Stimulated activated CD4-positive, alpha-beta T cell treated with anti-CD3 and anti-CD28 coated beads, Interleukin-4, amount 100 ng/mL, for 1 hour (primary cell): Measurements from ENCODE around the gene UPK1A.
"Not testable (repeated sequence)": the region's sequence is repeated elsewhere in the genome, so short reads cannot be mapped to it uniquely, and the experiment has no call there.

Source experiments
- DNase-seq: peaks from one replicate; pipeline ENCODE4 v3.0.0-alpha.2; 2020

UPK1A gene

DNA sequence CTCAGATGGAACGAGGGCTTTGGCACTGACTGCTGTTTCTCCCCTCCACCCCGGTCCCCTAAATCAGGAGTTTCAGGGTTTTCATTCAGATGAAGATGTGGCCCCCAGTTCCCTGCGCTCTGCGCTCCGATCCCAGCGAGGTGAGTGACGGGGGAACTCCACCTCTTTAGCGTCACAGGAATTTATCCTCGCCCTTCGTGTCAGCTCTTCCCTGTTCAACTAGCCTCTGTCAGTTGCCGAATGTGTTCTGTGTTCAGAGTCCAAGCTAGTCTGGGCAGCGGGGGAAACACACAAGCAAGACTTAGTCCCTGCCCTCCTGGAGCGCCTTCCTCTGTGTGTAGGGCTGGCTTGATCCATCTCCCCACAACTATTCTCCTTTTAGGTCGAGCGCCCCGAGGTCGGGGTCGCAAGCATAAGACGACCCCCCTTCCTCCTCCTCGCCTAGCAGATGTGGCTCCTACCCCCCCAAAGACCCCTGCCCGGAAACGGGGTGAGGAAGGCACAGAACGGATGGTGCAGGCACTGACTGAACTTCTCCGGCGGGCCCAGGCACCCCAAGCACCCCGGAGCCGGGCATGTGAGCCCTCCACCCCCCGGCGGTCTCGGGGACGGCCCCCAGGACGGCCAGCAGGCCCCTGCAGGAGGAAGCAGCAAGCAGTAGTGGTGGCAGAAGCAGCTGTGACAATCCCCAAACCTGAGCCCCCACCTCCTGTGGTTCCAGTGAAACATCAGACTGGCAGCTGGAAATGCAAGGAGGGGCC is 53.3 kb downstream of the UPK1A start:
- DNase-seq: no peak

DNA sequence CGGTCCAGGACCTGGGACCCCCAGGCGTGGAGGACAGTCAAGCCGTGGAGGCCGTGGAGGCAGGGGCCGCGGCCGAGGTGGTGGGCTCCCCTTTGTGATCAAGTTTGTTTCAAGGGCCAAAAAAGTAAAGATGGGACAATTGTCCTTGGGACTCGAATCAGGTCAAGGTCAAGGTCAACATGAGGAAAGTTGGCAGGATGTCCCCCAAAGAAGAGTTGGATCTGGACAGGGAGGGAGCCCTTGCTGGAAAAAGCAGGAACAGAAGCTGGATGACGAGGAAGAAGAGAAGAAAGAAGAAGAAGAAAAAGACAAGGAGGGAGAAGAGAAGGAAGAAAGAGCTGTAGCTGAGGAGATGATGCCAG is 53.8 kb downstream of the UPK1A start:
- DNase-seq: no peak

DNA sequence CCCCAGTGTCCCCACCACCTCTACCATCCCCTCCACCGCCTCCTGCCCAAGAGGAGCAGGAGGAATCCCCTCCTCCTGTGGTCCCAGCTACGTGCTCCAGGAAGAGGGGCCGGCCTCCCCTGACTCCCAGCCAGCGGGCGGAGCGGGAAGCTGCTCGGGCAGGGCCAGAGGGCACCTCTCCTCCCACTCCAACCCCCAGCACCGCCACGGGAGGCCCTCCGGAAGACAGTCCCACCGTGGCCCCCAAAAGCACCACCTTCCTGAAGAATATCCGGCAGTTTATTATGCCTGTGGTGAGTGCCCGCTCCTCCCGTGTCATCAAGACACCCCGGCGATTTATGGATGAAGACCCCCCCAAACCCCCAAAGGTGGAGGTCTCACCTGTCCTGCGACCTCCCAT is 54.3 kb downstream of the UPK1A start:
- no peak for DNase-seq

DNA sequence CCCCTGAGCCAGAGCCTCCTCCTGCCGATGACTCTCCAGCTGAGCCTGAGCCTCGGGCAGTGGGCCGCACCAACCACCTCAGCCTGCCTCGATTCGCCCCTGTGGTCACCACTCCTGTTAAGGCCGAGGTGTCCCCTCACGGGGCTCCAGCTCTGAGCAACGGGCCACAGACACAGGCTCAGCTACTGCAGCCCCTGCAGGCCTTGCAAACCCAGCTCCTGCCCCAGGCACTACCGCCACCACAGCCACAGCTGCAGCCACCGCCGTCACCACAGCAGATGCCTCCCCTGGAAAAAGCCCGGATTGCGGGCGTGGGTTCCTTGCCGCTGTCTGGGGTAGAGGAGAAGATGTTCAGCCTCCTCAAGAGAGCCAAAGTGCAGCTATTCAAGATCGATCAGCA is 55.1 kb downstream of the UPK1A start:
- DNase-seq: no peak

DNA sequence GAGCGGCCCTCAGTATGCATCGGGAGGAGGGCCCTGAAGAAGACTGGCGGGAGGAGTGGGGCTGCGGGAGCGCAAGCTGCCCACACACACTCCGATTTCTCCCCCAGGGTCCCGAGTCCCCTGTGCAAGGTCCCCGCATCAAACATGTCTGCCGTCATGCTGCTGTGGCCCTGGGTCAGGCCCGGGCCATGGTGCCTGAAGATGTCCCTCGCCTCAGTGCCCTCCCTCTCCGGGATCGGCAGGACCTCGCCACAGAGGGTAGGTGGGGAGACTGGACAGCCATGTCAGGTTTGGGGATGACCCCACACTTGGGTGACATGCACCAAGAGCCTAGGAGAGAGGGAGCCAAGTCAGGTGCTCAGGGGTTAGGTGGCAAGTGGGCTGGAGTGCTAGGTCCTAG is 56.1 kb downstream of the UPK1A start:
- DNase-seq: no peak

DNA sequence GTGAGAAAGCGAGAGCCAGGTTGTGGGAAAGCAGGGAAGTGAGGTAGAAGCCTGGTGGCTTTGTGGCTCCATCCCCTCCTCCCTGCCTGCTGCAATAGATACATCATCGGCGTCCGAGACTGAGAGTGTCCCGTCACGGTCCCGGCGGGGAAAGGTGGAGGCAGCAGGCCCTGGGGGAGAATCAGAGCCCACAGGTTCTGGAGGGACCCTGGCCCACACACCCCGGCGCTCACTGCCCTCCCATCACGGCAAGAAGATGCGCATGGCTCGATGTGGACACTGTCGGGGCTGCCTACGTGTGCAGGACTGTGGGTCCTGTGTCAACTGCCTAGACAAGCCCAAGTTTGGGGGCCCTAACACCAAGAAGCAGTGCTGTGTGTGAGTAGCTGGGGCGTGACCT is 56.6 kb downstream of the UPK1A start:
- DNase-seq: no peak

DNA sequence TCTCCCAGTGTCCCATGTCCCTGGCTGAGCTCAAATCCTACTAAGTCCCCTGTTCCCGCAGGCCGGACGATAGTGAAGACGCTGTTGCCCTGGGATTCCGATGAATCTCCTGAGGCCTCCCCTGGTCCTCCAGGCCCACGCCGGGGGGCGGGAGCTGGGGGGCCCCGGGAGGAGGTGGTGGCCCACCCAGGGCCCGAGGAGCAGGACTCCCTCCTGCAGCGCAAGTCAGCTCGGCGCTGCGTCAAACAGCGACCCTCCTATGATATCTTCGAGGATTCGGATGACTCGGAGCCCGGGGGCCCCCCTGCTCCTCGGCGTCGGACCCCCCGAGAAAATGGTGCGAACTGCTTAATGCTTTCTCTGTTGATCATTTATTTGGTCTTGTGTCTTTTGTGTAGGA is 57.4 kb downstream of the UPK1A start:
- DNase-seq: no peak

DNA sequence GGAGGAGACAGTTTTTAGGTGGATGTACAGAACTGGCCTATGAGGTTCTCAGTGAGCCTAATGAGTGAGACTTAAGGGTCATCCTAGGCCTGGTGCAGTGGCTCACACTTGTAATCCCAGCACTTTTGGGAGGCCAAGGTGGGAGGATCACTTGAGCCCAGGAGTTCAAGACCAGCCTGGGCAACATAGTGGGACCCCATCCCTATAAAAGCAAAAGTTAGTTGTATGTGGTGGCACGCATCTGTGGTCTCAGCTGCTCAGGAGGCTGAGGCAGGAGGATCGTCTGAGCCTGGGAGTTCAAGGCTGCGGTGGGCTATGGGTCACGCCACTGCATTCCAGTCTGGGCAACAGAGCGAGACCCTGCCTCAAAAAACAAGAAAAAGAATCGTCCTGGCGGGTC is 57.8 kb downstream of the UPK1A start:
- DNase-seq: not testable (repeated sequence)

DNA sequence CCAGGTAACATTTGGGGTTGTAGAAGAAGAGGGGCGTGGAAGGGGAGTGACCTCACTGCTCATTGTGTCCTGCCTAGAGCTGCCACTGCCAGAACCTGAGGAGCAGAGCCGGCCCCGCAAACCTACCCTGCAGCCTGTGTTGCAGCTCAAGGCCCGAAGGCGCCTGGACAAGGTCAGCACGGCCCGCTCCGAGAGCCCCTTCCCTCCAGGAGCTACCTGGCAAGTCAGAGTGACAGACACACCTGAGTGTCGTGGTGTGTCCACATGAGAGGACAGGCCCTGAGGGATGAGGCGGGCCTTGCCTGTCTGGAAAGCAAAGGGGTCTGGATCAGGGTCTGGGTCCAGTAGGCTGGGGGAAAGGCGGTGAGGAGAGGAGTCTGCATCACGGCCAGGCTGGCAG is 58.2 kb downstream of the UPK1A start:
- no peak for DNase-seq

DNA sequence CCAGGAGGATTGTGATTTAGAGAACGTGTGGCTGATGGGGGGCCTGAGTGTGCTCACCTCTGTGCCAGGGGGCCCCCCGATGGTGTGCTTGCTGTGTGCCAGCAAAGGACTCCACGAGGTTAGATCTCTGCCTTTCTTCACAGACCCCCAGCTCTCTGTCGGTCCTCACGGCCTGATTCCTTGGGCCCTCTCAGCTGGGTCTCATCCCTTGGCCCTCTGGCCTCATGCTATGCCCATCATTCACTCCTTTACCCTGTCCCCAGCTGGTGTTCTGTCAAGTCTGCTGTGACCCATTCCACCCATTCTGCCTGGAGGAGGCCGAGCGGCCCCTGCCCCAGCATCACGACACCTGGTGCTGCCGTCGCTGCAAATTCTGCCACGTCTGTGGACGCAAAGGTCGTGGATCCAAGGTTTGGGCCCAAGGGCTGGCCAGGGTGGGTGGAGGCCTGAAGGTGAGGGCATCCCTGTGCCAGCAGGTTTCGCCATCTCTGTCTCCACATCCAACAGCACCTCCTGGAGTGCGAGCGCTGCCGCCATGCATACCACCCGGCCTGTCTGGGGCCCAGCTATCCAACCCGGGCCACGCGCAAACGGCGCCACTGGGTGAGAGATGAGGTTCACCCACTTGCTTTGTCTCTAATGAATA is 59.0 kb downstream of the UPK1A start:
- DNase-seq: no peak

DNA sequence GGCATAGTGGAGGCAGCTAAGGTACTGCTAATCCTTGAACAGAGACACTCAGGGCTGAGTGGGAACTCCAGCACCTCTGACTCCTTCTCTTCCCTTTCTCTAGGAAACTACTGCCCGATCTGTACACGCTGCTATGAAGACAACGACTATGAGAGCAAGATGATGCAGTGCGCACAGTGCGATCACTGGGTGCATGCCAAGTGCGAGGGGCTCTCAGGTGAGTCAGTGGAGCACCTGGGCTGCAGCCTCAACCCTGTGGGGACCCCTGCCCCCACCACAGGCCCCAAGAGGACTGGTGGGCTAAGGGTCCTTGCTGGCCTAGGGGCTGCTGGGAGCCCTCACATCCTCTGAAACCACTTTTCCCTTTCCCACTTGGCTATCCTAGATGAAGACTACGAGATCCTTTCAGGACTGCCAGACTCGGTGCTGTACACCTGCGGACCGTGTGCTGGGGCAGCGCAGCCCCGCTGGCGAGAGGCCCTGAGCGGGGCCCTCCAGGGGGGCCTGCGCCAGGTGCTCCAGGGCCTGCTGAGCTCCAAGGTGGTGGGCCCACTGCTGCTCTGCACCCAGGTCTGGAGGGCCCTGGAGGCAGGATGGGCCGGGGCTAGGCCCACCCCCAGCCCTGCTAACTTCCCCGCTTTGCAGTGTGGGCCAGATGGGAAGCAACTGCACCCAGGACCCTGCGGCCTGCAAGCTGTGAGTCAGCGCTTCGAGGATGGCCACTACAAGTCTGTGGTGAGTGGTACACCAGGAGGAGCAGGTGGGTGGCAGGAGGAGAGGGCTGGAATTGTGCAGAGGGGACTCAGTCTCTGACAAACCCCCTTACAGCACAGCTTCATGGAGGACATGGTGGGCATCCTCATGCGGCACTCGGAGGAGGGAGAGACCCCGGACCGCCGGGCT is 61.0 kb downstream of the UPK1A start:
- no peak for DNase-seq
